T-cell (primary cell): ENCODE measurements around the gene CDC14A. TPM values are rescaled to one million over a fixed set of nuclear protein-coding genes. Genes with fewer than 3 reads are reported as not detected.
A peak's percentile ranks its signal among the peaks of the same experiment; 100 is the strongest.

Experiments
- ATAC-seq, 4 experiments: fragments of 200-7000 bp in 3 of 4; fragments of 150-1000 bp in 1 of 4; cut with Tn5 transposase; replicated peaks in 1 of 4; 1 replicate in 3 of 4; 2 replicates in 1 of 4; pipeline ENCODE4 v1.10.0; 2021; ENCODE audit warnings: moderate library complexity in 3 of 4, mild to moderate bottlenecking in 2 of 4, moderate number of reproducible peaks in 1 of 4
- CTCF ChIA-PET, 2 donors: fragments of 300-600 bp; sonication (Branson Sonifier 250); formaldehyde crosslinking; loops; one replicate each; lab custom pipeline; 2022; ENCODE audit warnings: antibody characterized with exemption in 2 of 2; lab: Charles Lee
- POLR2A ChIA-PET, 2 donors: fragments of 300-600 bp; sonication (Branson Sonifier 250); formaldehyde crosslinking; loops; one replicate each; lab custom pipeline; 2022; ENCODE audit warnings: antibody characterized with exemption in 2 of 2; lab: Charles Lee
- DNase-seq, 35 experiments: peaks; one replicate each; pipeline versions ENCODE4 v3.0.0 to v3.0.0-alpha.2; 2013 to 2023
- H3K27ac ChIP-seq: one replicate; pipeline ENCODE4 v1.5.1; 2013; ENCODE audit warnings: low read length
- H3K27me3 ChIP-seq, 2 experiments: replicated peaks in 1 of 2; 1 replicate in 1 of 2; 2 replicates in 1 of 2; pipeline versions ENCODE4 v1.6.1 to v1.7.0; 2013; ENCODE audit warnings: low read length in 1 of 2, mixed read lengths in 1 of 2; ENCODE audit not compliant: control insufficient read depth in 2 of 2, insufficient read depth in 2 of 2; ENCODE audit errors: extremely low read depth in 1 of 2
- H3K36me3 ChIP-seq, 2 donors: 1 replicate in 1 of 2; 2 replicates in 1 of 2; pipeline versions ENCODE4 v1.6.1 to v1.7.0; 2013; ENCODE audit warnings: low read length in 1 of 2; ENCODE audit not compliant: control insufficient read depth in 2 of 2, insufficient read depth in 1 of 2; ENCODE audit errors: extremely low read depth in 1 of 2
- H3K4me1 ChIP-seq, 2 experiments: 1 replicate in 1 of 2; 2 replicates in 1 of 2; pipeline versions ENCODE4 v1.6.1 to v1.7.0; 2013; ENCODE audit warnings: low read length in 2 of 2, mixed read lengths in 1 of 2; ENCODE audit not compliant: insufficient read depth in 2 of 2, control insufficient read depth in 1 of 2; ENCODE audit errors: extremely low read depth in 1 of 2
- H3K4me3 ChIP-seq, 2 donors: 1 replicate in 1 of 2; 2 replicates in 1 of 2; pipeline versions ENCODE4 v1.5.1 to v1.7.0; 2013; ENCODE audit warnings: mild to moderate bottlenecking in 2 of 2, low read length in 1 of 2, moderate library complexity in 1 of 2; ENCODE audit not compliant: control insufficient read depth in 1 of 2; ENCODE audit errors: extremely low read depth in 1 of 2
- H3K9me3 ChIP-seq: 2 replicates; pipeline ENCODE4 v1.7.0; 2013
- H3K27ac Mint-ChIP-seq, 2 donors: one replicate each; pipeline ENCODE4 v1.8.0; 2020 to 2021; ENCODE audit warnings: mild to moderate bottlenecking in 2 of 2, mixed read lengths in 2 of 2
- H3K27me3 Mint-ChIP-seq, 2 donors: one replicate each; pipeline ENCODE4 v1.8.0; 2021 to 2022; ENCODE audit warnings: mixed read lengths in 2 of 2
- H3K36me3 Mint-ChIP-seq: one replicate; pipeline ENCODE4 v1.8.0; 2021; ENCODE audit warnings: mixed read lengths
- H3K4me1 Mint-ChIP-seq, 3 donors: one replicate each; pipeline ENCODE4 v1.8.0; 2020 to 2022; ENCODE audit warnings: mixed read lengths in 3 of 3, mild to moderate bottlenecking in 1 of 3
- H3K4me3 Mint-ChIP-seq, 3 donors: one replicate each; pipeline ENCODE4 v1.8.0; 2020 to 2022; ENCODE audit warnings: mild to moderate bottlenecking in 3 of 3, mixed read lengths in 3 of 3, moderate library complexity in 3 of 3
- H3K9me3 Mint-ChIP-seq, 3 donors: one replicate each; pipeline ENCODE4 v1.8.0; 2020 to 2022; ENCODE audit warnings: mixed read lengths in 3 of 3
- WGBS: methylation state at CpG from one replicate; pipeline ENCODE4 v1.1.5; 2013; ENCODE audit warnings: missing lambda C conversion rate; ENCODE audit not compliant: insufficient coverage; 5-methylcytosine and 5-hydroxymethylcytosine counted together
- total RNA-seq, 35 experiments: library from RNA in 6 of 35; stranded (reverse) in 6 of 35; fragments of 120-200 nt in 1 of 35; gene quantifications; one replicate each; pipeline versions ENCODE4 v1.2.1 to v1.2.4 and lab custom pipeline; 2013 to 2026

The CDC14A gene
- total RNA-seq, 5 donors from 2014 or later (not counting 1 experiment from before 2014, with no cell fraction given), result 77.1 to 169 (median 91.6) TPM

GRCh38 chr1:100383743-100384405 is 31.6 kb downstream of the CDC14A start:
- ATAC-seq (no peak), DNase-seq (no peak)
- Mint-ChIP-seq H3K36me3 (peaks cover 44% of the 10 kb centered on the region), H3K27ac (peak overlapping the region; percentile 85 to 88), H3K4me1 (peaks cover 88 to 94% (median 92%) of the 10 kb centered on the region in 3 donors), H3K4me3 (no peak overlapping the region), H3K27me3 (no peaks in the 10 kb centered on the region), H3K9me3 (no peaks in the 10 kb centered on the region)
- POLR2A ChIA-PET, result interaction anchor here (0.6 to 1.2 kb wide), 6 partner anchors 12 to 31 kb away, joined by 3 to 9 read pairs (median 6); partner anchors contain the start of gene CDC14A (in 1 of the 2)
- H3K27ac ChIP-seq, result no peak overlapping the region
- no peaks in the 10 kb centered on the region for H3K27me3 ChIP-seq
- H3K36me3 ChIP-seq, result peaks cover 0 to 32% of the 10 kb centered on the region in 2 donors
- H3K4me3 ChIP-seq, result no peak overlapping the region
- CTCF ChIA-PET, result interaction anchor here (0.6 to 1.3 kb wide), 8 partner anchors 11 to 115 kb away, joined by 3 to 5 read pairs (median 3); no protein-coding TSS in a partner anchor
- H3K9me3 ChIP-seq, result no peaks in the 10 kb centered on the region
- peaks cover 41 to 45% of the 10 kb centered on the region in 2 experiments for H3K4me1 ChIP-seq

GRCh38 chr1:100387209-100387608 is 34.9 kb downstream of the CDC14A start:
- CTCF ChIA-PET, result interaction anchor here (0.6 to 1.8 kb wide), 8 partner anchors 10 to 559 kb away, joined by 3 to 10 read pairs (median 4); partner anchors contain the start of gene CDC14A (in 1 of the 2)
- H3K36me3 Mint-ChIP-seq, result peaks cover 34% of the 10 kb centered on the region
- peaks cover 89 to 95% (median 90%) of the 10 kb centered on the region in 3 donors for H3K4me1 Mint-ChIP-seq
- H3K9me3 Mint-ChIP-seq, result no peaks in the 10 kb centered on the region
- peak overlapping the region; percentile 63 to 67 (median 66) for H3K4me3 Mint-ChIP-seq
- no peaks in the 10 kb centered on the region for H3K27me3 Mint-ChIP-seq
- H3K27ac Mint-ChIP-seq, result peak overlapping the region; percentile 82 to 94
- H3K27me3 ChIP-seq, result no peaks in the 10 kb centered on the region
- POLR2A ChIA-PET, result interaction anchor here (0.6 to 2.3 kb wide), 11 partner anchors 10 to 276 kb away, joined by 3 to 8 read pairs (median 3); partner anchors contain the start of gene CDC14A (in 1 of the 2)
- peak overlapping the region in 1 of 2 donors; percentile 16 for H3K4me3 ChIP-seq
- ATAC-seq (no peak), DNase-seq (no peak)
- no CpG with 5 or more reads among the region's 5 CpGs for WGBS
- H3K9me3 ChIP-seq, result no peaks in the 10 kb centered on the region
- peaks cover 46 to 54% of the 10 kb centered on the region in 2 experiments for H3K4me1 ChIP-seq
- peaks cover 0 to 34% of the 10 kb centered on the region in 2 donors for H3K36me3 ChIP-seq
- H3K27ac ChIP-seq, result peak overlapping the region; percentile 78

GRCh38 chr1:100387657-100388350 is 35.5 kb downstream of the CDC14A start:
- Histone ChIP-seq H3K4me3 (peak overlapping the region in 1 of 2 donors; percentile 16), H3K4me1 (peaks cover 42 to 57% of the 10 kb centered on the region in 2 experiments), H3K9me3 (no peaks in the 10 kb centered on the region), H3K36me3 (peaks cover 0 to 33% of the 10 kb centered on the region in 2 donors), H3K27ac (peak overlapping the region; percentile 78), H3K27me3 (no peaks in the 10 kb centered on the region)
- ChIA-PET CTCF (interaction anchor here (0.5 to 1.8 kb wide), 10 partner anchors 9 to 560 kb away, joined by 3 to 10 read pairs (median 3); no protein-coding TSS in a partner anchor), POLR2A (interaction anchor here (0.6 to 2.3 kb wide), 8 partner anchors 9 to 276 kb away, joined by 3 to 8 read pairs (median 4); partner anchors contain the start of gene CDC14A (in 1 of the 2))
- DNase-seq (no peak), ATAC-seq (peak in 1 of 4 experiments; percentile 31)
- no CpG with 5 or more reads among the region's 4 CpGs for WGBS
- Mint-ChIP-seq H3K4me1 (peaks cover 90 to 95% (median 90%) of the 10 kb centered on the region in 3 donors), H3K27ac (peak overlapping the region; percentile 91 to 93), H3K4me3 (peak overlapping the region; percentile 66 to 68 (median 67)), H3K36me3 (peaks cover 36% of the 10 kb centered on the region), H3K9me3 (no peaks in the 10 kb centered on the region), H3K27me3 (no peaks in the 10 kb centered on the region)

GRCh38 chr1:100390531-100390930 is 38.2 kb downstream of the CDC14A start:
- H3K4me1 ChIP-seq, result peaks cover 54 to 73% of the 10 kb centered on the region in 2 experiments

DNA sequence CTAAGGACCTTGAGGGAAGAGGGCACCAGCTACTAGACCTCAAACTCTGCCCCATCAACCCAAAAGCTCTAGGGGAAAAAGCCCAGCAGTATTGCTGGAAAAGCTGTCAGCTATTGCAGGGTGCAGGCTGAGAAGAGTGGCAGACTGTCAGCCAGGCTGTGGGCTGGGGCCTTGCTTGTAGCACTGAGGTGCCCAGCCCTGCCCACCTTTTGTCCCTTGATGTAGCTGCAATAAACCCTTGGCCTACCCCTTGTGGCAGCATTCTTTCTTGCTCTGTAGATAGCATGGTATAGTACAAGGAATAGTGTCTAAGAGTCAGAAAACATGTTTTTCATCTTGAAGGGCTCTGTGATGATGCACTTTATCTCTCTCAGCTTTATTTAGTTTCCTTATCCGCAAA is 39.4 kb downstream of the CDC14A start:
- peak overlapping the region; percentile 91 to 92 for H3K27ac Mint-ChIP-seq
- no peak overlapping the region for H3K4me3 Mint-ChIP-seq
- H3K9me3 ChIP-seq, result no peaks in the 10 kb centered on the region
- no CpG with 5 or more reads among the region's 1 CpG for WGBS
- no peak overlapping the region for H3K4me3 ChIP-seq
- no peaks in the 10 kb centered on the region for H3K27me3 ChIP-seq
- H3K27me3 Mint-ChIP-seq, result no peaks in the 10 kb centered on the region
- ChIA-PET CTCF (interaction anchor here (0.6 to 1.8 kb wide), 15 partner anchors 20 to 126 kb away, joined by 3 to 11 read pairs (median 3); no protein-coding TSS in a partner anchor), POLR2A (interaction anchor here (0.6 to 2.7 kb wide), 8 partner anchors 10 to 41 kb away, joined by 3 to 6 read pairs (median 4); no protein-coding TSS in a partner anchor)
- DNase-seq (peak; percentile 15 to 76 (median 44)), ATAC-seq (peak; percentile 71 to 80 (median 77))
- peaks cover 45% of the 10 kb centered on the region for H3K36me3 Mint-ChIP-seq
- H3K4me1 ChIP-seq, result peaks cover 52 to 78% of the 10 kb centered on the region in 2 experiments
- peak overlapping the region; percentile 75 for H3K27ac ChIP-seq
- peaks cover 89 to 94% (median 93%) of the 10 kb centered on the region in 3 donors for H3K4me1 Mint-ChIP-seq
- peaks cover 0 to 18% of the 10 kb centered on the region in 2 donors for H3K36me3 ChIP-seq
- H3K9me3 Mint-ChIP-seq, result no peaks in the 10 kb centered on the region

More at GRCh38 chr1:100390531-100390930, 38.2 kb downstream of the CDC14A start:
- H3K27me3 ChIP-seq, result no peaks in the 10 kb centered on the region
- Mint-ChIP-seq H3K27me3 (no peaks in the 10 kb centered on the region), H3K36me3 (peaks cover 36% of the 10 kb centered on the region), H3K4me1 (peaks cover 89 to 94% (median 92%) of the 10 kb centered on the region in 3 donors), H3K4me3 (peak overlapping the region; percentile 3 to 47 (median 44)), H3K27ac (peak overlapping the region; percentile 91 to 92), H3K9me3 (no peaks in the 10 kb centered on the region)
- peaks cover 0 to 18% of the 10 kb centered on the region in 2 donors for H3K36me3 ChIP-seq
- peak overlapping the region; percentile 75 for H3K27ac ChIP-seq
- CTCF ChIA-PET, result interaction anchor here in 1 of 2 donors (1.3 to 1.8 kb wide), 3 partner anchors 19 to 69 kb away, joined by 3 to 11 read pairs (median 4); no protein-coding TSS in a partner anchor
- POLR2A ChIA-PET, result interaction anchor here (0.9 to 2.7 kb wide), 4 partner anchors 32 to 42 kb away, joined by 3 to 6 read pairs (median 4); no protein-coding TSS in a partner anchor
- no CpG with 5 or more reads among the region's 2 CpGs for WGBS
- no peak overlapping the region for H3K4me3 ChIP-seq
- ATAC-seq (peak in 1 of 4 experiments; percentile 33), DNase-seq (peak in 1 of 35 experiments; percentile 39)
- no peaks in the 10 kb centered on the region for H3K9me3 ChIP-seq
